Endothelial cell of umbilical vein (primary cell): ENCODE data around the gene SLC45A2. TPM values are rescaled to one million over a fixed set of nuclear protein-coding genes. Genes with fewer than 3 reads are reported as not detected.

ENCODE experiments used
- BruUV-seq: library from RNA; stranded (reverse); fragments of 400-500 nt; replicated peaks from 2 replicates; lab custom pipeline; 2021; lab: Mats Ljungman, UMichigan
- CTCF ChIA-PET: fragments of 300-600, 350-600 bp; sonication (Branson Sonifier 250); formaldehyde crosslinking; loops from one replicate; lab custom pipeline; 2021; ENCODE audit warnings: antibody characterized with exemption, inconsistent platforms; lab: Charles Lee
- POLR2A ChIA-PET: fragments of 300-600, 350-600 bp; sonication (Branson Sonifier 250); formaldehyde crosslinking; loops from one replicate; lab custom pipeline; 2021; ENCODE audit warnings: antibody characterized with exemption, inconsistent platforms; lab: Charles Lee
- DNase-seq: peaks from one replicate; pipeline ENCODE4 v3.0.0-alpha.2; 2011; ENCODE audit warnings: low read depth, low spot score
- FAIRE-seq: peaks from 2 replicates; lab custom pipeline; 2011; peaks lifted over from hg19 to GRCh38; lab: Jason Lieb, UNC
- H2AFZ ChIP-seq: 2 replicates; pipeline ENCODE4 v1.6.0; 2012; ENCODE audit warnings: low read depth, low read length, control low read depth, inconsistent platforms
- H3K27ac ChIP-seq: 2 replicates; pipeline ENCODE4 v1.5.1; 2011; ENCODE audit warnings: low read depth, mild to moderate bottlenecking, control low read depth, low read length, moderate library complexity; ENCODE audit not compliant: insufficient read depth
- H3K27me3 ChIP-seq, 2 experiments: 2 replicates each; pipeline versions ENCODE4 v1.6.0 to v1.6.1; 2011; ENCODE audit warnings: low read length in 2 of 2, mixed read lengths in 1 of 2; ENCODE audit not compliant: control insufficient read depth in 2 of 2, insufficient read depth in 2 of 2
- H3K36me3 ChIP-seq, 2 experiments: 2 replicates in 1 of 2; 3 replicates in 1 of 2; pipeline ENCODE4 v1.5.1; 2011; ENCODE audit warnings: low read length in 2 of 2, mild to moderate bottlenecking in 1 of 2, moderate library complexity in 1 of 2; ENCODE audit not compliant: control insufficient read depth in 2 of 2, insufficient read depth in 2 of 2; ENCODE audit errors: extremely low read depth in 1 of 2
- H3K4me1 ChIP-seq: 3 replicates; pipeline ENCODE4 v1.5.1; 2011; ENCODE audit warnings: mild to moderate bottlenecking, low read length; ENCODE audit not compliant: control insufficient read depth, insufficient read depth; ENCODE audit errors: extremely low read depth
- H3K4me2 ChIP-seq: 2 replicates; pipeline ENCODE4 v1.6.1; 2011; ENCODE audit warnings: low read length, control low read depth, mixed read lengths; ENCODE audit not compliant: insufficient read depth
- H3K4me3 ChIP-seq, 3 experiments: fragments of 200-600 bp in 1 of 3; sonication (generic), shearing (Covaris generic) in 1 of 3; replicated peaks in 1 of 3; 2 replicates each; pipeline ENCODE4 v1.5.1; 2011 to 2016; ENCODE audit warnings: control low read depth in 3 of 3, low read length in 3 of 3, mild to moderate bottlenecking in 2 of 3, inconsistent platforms in 1 of 3, low read depth in 1 of 3, moderate library complexity in 1 of 3; ENCODE audit not compliant: insufficient read depth in 1 of 3
- H3K79me2 ChIP-seq: 2 replicates; pipeline ENCODE4 v1.6.0; 2012; ENCODE audit warnings: low read length, inconsistent platforms; ENCODE audit not compliant: control insufficient read depth, insufficient read depth
- H3K9ac ChIP-seq: replicated peaks from 2 replicates; pipeline ENCODE3; 2011; ENCODE audit warnings: low read length, control low read depth; ENCODE audit not compliant: insufficient read depth; ENCODE audit errors: extremely low read depth
- H3K9me1 ChIP-seq: replicated peaks from 3 replicates; pipeline ENCODE4 v1.6.0; 2011; ENCODE audit warnings: mild to moderate bottlenecking, low read length; ENCODE audit not compliant: control insufficient read depth, insufficient read depth; ENCODE audit errors: extremely low read depth
- H3K9me3 ChIP-seq: replicated peaks from 2 replicates; pipeline ENCODE4 v1.5.1; 2012; ENCODE audit warnings: low read length, inconsistent platforms; ENCODE audit not compliant: control insufficient read depth, insufficient read depth
- H4K20me1 ChIP-seq: replicated peaks from 2 replicates; pipeline ENCODE3; 2011; ENCODE audit warnings: mild to moderate bottlenecking, low read length; ENCODE audit not compliant: control insufficient read depth, insufficient read depth; ENCODE audit errors: extremely low read depth
- CTCF ChIP-seq, 2 donors: IDR thresholded peaks; 1 replicate in 1 of 2; 2 replicates in 1 of 2; pipeline ENCODE4 v1.5.1; 2011; ENCODE audit warnings: low read length in 2 of 2, mild to moderate bottlenecking in 2 of 2, moderate library complexity in 2 of 2, control low read depth in 1 of 2, inconsistent platforms in 1 of 2, low read depth in 1 of 2; ENCODE audit not compliant: insufficient read depth in 1 of 2; ENCODE audit errors: extremely low read depth in 1 of 2
- FOS ChIP-seq: IDR thresholded peaks from 2 replicates; pipeline ENCODE4 v1.6.1; 2011; ENCODE audit warnings: mild to moderate bottlenecking, low read length, moderate library complexity, borderline replicate concordance; ENCODE audit not compliant: insufficient read depth
- GATA2 ChIP-seq: IDR thresholded peaks from 2 replicates; pipeline ENCODE4 v1.7.0; 2011; ENCODE audit warnings: low read depth, mild to moderate bottlenecking, moderate library complexity, mixed read lengths, low read length; ENCODE audit not compliant: insufficient read length, insufficient read depth
- JUN ChIP-seq: IDR thresholded peaks from 2 replicates; pipeline ENCODE4 v1.6.1; 2011; ENCODE audit warnings: borderline replicate concordance, low read depth; ENCODE audit not compliant: insufficient read length, insufficient read depth
- MYC ChIP-seq: IDR thresholded peaks from one replicate; pipeline ENCODE4 v1.6.1; 2011; ENCODE audit warnings: mild to moderate bottlenecking, low read depth, low read length
- POLR2AphosphoS5 ChIP-seq: IDR thresholded peaks from 2 replicates; pipeline ENCODE4 v1.6.1; 2012; ENCODE audit warnings: low read depth, mild to moderate bottlenecking, control low read depth, low read length, moderate library complexity; ENCODE audit not compliant: insufficient read depth
- dilution Hi-C: fragments of 300-500 bp; cut with MboI; formaldehyde crosslinking; loops from one replicate; pipeline ENCODE4 v1.15.0; 2019; ENCODE audit warnings: low sequenced_read_pairs; ENCODE audit not compliant: extremely low pct_ligation_motif_present
- intact Hi-C: fragments of 100-400 bp; cut with micrococcal nuclease; formaldehyde crosslinking; loops from one replicate; pipeline ENCODE4 v1.10.0; 2022
- polyA plus RNA-seq, 4 experiments: library from polyadenylated mRNA; depleted of rRNA in 3 of 4; stranded (reverse) in 3 of 4; unstranded in 1 of 4; fragments of >200 nt; gene quantifications; 2 replicates each; pipeline versions ENCODE4 v1.2.1 to v1.2.3, GENCODE V29; 2011 to 2012; ENCODE audit warnings: missing spikeins in 1 of 4
- total RNA-seq: library from RNA; stranded (reverse); gene quantifications from 2 replicates; pipeline ENCODE4 v1.2.3, GENCODE V29; 2021

Gene SLC45A2
- total and polyA plus RNA-seq, 2 donors (not counting 3 experiments of a cell fraction or from before 2014, with no cell fraction given), result not detected

- no peaks in the 10 kb centered on the region for H3K9me1 ChIP-seq
- CTCF ChIA-PET, result interaction anchor here (0.9 to 6.0 kb wide), 25 partner anchors 9 to 501 kb away, joined by 3 to 345 read pairs (median 5); partner anchors contain the start of gene TARS1
- no peak overlapping the region for H3K4me3 ChIP-seq
- no peaks in the 10 kb centered on the region for H3K79me2 ChIP-seq
- peaks cover 30 to 31% of the 10 kb centered on the region in 2 experiments for H3K27me3 ChIP-seq
- H3K4me2 ChIP-seq, result no peak overlapping the region
- POLR2A ChIA-PET, result no interaction called here
- H3K9me3 ChIP-seq, result no peaks in the 10 kb centered on the region
- no peak overlapping the region for H2AFZ ChIP-seq
- H4K20me1 ChIP-seq, result no peaks in the 10 kb centered on the region
- peak; percentile 21 for FAIRE-seq
- intact Hi-C loops, result no loop called here
- DNase-seq, result no peak
- peaks cover 14% of the 10 kb centered on the region for H3K4me1 ChIP-seq
- no peaks in the 10 kb centered on the region for H3K36me3 ChIP-seq
- H3K9ac ChIP-seq, result no peak overlapping the region
- no peak overlapping the region for H3K27ac ChIP-seq
- dilution Hi-C loops, result no loop called here
- TF ChIP-seq GATA2 (no peak), FOS (peak; percentile 29), JUN (no peak), CTCF (IDR thresholded peaks at IDR 0.05; ENCODE audit: extremely low read depth in 1 of 2, insufficient read depth in 1 of 2, low read depth in 1 of 2, low read length in 2 of 2) (no peak), MYC (no peak), POLR2AphosphoS5 (no peak)
- no TSS peak for BruUV-seq
Observed at GRCh38 chr5:33934176-33934575, 50.3 kb downstream of the SLC45A2 start.
